K562 (cell line): ENCODE results near the gene TIFAB. TPM values are rescaled to one million over a fixed set of nuclear protein-coding genes. Genes with fewer than 3 reads are reported as not detected.

ENCODE experiments used
- ARHGAP35 ChIP-seq: fragments of 450-650 bp; IDR thresholded peaks from 2 replicates; pipeline ENCODE4 v1.6.1; 2018; ENCODE audit not compliant: partially characterized antibody
- CHAMP1 ChIP-seq: fragments of 450-650 bp; IDR thresholded peaks from 2 replicates; pipeline ENCODE4 v1.6.1; 2016; ENCODE audit warnings: mild to moderate bottlenecking
- EP300 ChIP-seq: IDR thresholded peaks from 2 replicates; pipeline ENCODE4 v1.6.1; 2012; ENCODE audit warnings: low read length, improper control_type of control experiment
- FUS ChIP-seq: fragments of 200-400 bp; formaldehyde crosslinking; optimal IDR thresholded peaks from 2 replicates; pipeline ENCODE3; 2017; ENCODE audit warnings: low read depth, low read length
- HBP1 ChIP-seq: fragments of 450-650 bp; formaldehyde crosslinking; IDR thresholded peaks from 2 replicates; pipeline ENCODE4 v1.4.0; 2022; ENCODE audit warnings: missing genetic modification characterization
- HINFP ChIP-seq: fragments of 450-650 bp; conservative IDR thresholded peaks from 2 replicates; pipeline ENCODE4 v1.6.1; 2016; ENCODE audit warnings: missing genetic modification characterization, low read depth, mild to moderate bottlenecking, control low read depth, missing compliant biosample characterization
- HIVEP1 ChIP-seq: fragments of 250-450 bp; sonication (Bioruptor Pico); IDR thresholded peaks from 2 replicates; pipeline ENCODE4 v1.4.0; 2020; ENCODE audit warnings: mild to moderate bottlenecking
- HMG20A ChIP-seq: fragments of 450-650 bp; formaldehyde crosslinking; conservative IDR thresholded peaks from 2 replicates; pipeline ENCODE4 v1.4.0; 2020; ENCODE audit warnings: mild to moderate bottlenecking, mixed read lengths
- KDM4B ChIP-seq, 2 experiments: fragments of 450-650 bp in 1 of 2; sonication (generic) in 1 of 2; IDR thresholded peaks; 2 replicates each; pipeline ENCODE4 v1.6.1; 2016 to 2017; ENCODE audit warnings: borderline replicate concordance in 2 of 2, antibody characterized with exemption in 1 of 2, low read depth in 1 of 2, mild to moderate bottlenecking in 1 of 2
- MAFF ChIP-seq: IDR thresholded peaks from 2 replicates; pipeline ENCODE4 v1.6.1; 2012; ENCODE audit warnings: low read length, improper control_type of control experiment
- NKRF ChIP-seq: fragments of 450-650 bp; IDR thresholded peaks from 2 replicates; pipeline ENCODE4 v1.6.1; 2016; ENCODE audit warnings: borderline replicate concordance
- PCBP2 ChIP-seq: fragments of 200-400 bp; formaldehyde crosslinking; IDR thresholded peaks from 2 replicates; pipeline ENCODE4 v1.6.1; 2018; ENCODE audit warnings: low read length, low read depth, mild to moderate bottlenecking, moderate library complexity; ENCODE audit not compliant: poor library complexity, severe bottlenecking
- PRPF4 ChIP-seq: fragments of 200-400 bp; formaldehyde crosslinking; IDR thresholded peaks from one replicate; pipeline ENCODE4 v1.6.1; 2017; ENCODE audit warnings: low read length, low read depth, mild to moderate bottlenecking; ENCODE audit not compliant: insufficient read depth, poor library complexity, severe bottlenecking
- RHOXF2B ChIP-seq: fragments of 250-450 bp; sonication (Bioruptor Pico); conservative IDR thresholded peaks from 2 replicates; pipeline ENCODE4 v1.5.1; 2021
- SAFB2 ChIP-seq: fragments of 200-400 bp; formaldehyde crosslinking; IDR thresholded peaks from 2 replicates; pipeline ENCODE4 v1.6.1; 2018; ENCODE audit warnings: borderline replicate concordance, low read length, low read depth, moderate library complexity; ENCODE audit not compliant: severe bottlenecking
- TAF15 ChIP-seq: fragments of 200-400 bp; formaldehyde crosslinking; IDR thresholded peaks from 2 replicates; pipeline ENCODE4 v1.6.1; 2017; ENCODE audit warnings: mild to moderate bottlenecking, low read depth, low read length, moderate library complexity
- WHSC1 ChIP-seq: IDR thresholded peaks from one replicate; pipeline ENCODE4 v1.6.1; 2012; ENCODE audit warnings: low read length, control low read depth, inconsistent platforms
- ZNF384 ChIP-seq: IDR thresholded peaks from 2 replicates; pipeline ENCODE4 v1.6.1; 2012; ENCODE audit warnings: low read depth, low read length, improper control_type of control experiment
- ZNF830 ChIP-seq: fragments of 250-450 bp; sonication (Bioruptor Pico); IDR thresholded peaks from 2 replicates; pipeline ENCODE4 v1.5.0; 2021; ENCODE audit warnings: mild to moderate bottlenecking
- polyA plus RNA-seq, 8 experiments: library from polyadenylated mRNA; depleted of rRNA in 4 of 8; stranded (reverse) in 5 of 8; unstranded in 3 of 8; fragments of >200 nt; fragmentation: Nextera tagmentation in 2 of 8; fragmentation: Illumina TruSeq in 1 of 8; extraction: Ambion mirVana in 2 of 8; extraction: Trizol in 1 of 8; gene quantifications; 2 replicates each; pipeline versions ENCODE4 v1.2.1 to v1.2.3, GENCODE V29; 2011 to 2014; ENCODE audit warnings: inconsistent platforms in 1 of 8, missing spikeins in 1 of 8
- total RNA-seq, 7 experiments: library from RNA; depleted of rRNA in 6 of 7; stranded (reverse); fragments of >200 nt in 6 of 7; fragmentation: Illumina TruSeq in 2 of 7; extraction: Trizol in 2 of 7; gene quantifications; 2 replicates each; pipeline versions ENCODE4 v1.2.1 to v1.2.3, GENCODE V29; 2011 to 2021; ENCODE audit warnings: low replicate concordance in 1 of 7

The TIFAB gene
- total and polyA plus RNA-seq, 9 of the 15 experiments (the other 6 are each of a cell fraction or from before 2014, with no cell fraction given): not detected

GRCh38 chr5:135398855-135399793 lies 53.0 kb downstream of the TIFAB start, which contains the start of gene MACROH2A1 (continued):
- TF ChIP-seq HBP1 (CRISPR knock-in tag) (no peak), WHSC1 (no peak), KDM4B (IDR thresholded peaks at IDR 0.05; ENCODE audit: borderline replicate concordance in 2 of 2, low read depth in 1 of 2) (no peak), ZNF830 (no peak), RHOXF2B (CRISPR knock-in tag) (no peak; the same call in 1 of the 2 replicates), ARHGAP35 (no peak), HMG20A (CRISPR knock-in tag) (no peak), TAF15 (no peak), PRPF4 (no peak), NKRF (no peak), SAFB2 (no peak), PCBP2 (no peak), CHAMP1 (no peak), ZNF384 (no peak), HINFP (tag) (no peak), HIVEP1 (no peak), FUS (peak; percentile 57), EP300 (no peak), MAFF (no peak)
